NCI-H2196 (cell line): ENCODE measurements around the gene C11orf58.

Source experiments
- DNase-seq: peaks from one replicate; lab custom pipeline; 2025; ENCODE audit not compliant: unreplicated experiment; lab: John Stamatoyannopoulos, UW

The C11orf58 gene

GRCh38 chr11:16738193-16738946 lies at the start of gene C11orf58:
C11orf58 (plus strand) TSS chr11:16738647; CDS start chr11:16738779, 132 bp downstream.
- DNase-seq, result peak; percentile 97

GRCh38 chr11:16690086-16690485 lies 48.4 kb upstream of the C11orf58 start:
- DNase-seq, result no peak

- no peak for DNase-seq
Measured at GRCh38 chr11:16703795-16704194, 34.7 kb upstream of the C11orf58 start.

- DNase-seq, result no peak
Measured at GRCh38 chr11:16713594-16713993, 24.9 kb upstream of the C11orf58 start.

- no peak for DNase-seq
Measured at GRCh38 chr11:16722581-16723344, 15.7 kb upstream of the C11orf58 start.

- no peak for DNase-seq
Measured at GRCh38 chr11:16727806-16728205, 10.6 kb upstream of the C11orf58 start.

- DNase-seq, result peak; percentile 49
Measured at GRCh38 chr11:16737818-16738192, 642 bp upstream of the C11orf58 start.

GRCh38 chr11:16738947-16739815 lies 734 bp downstream of the C11orf58 start:
- peak; percentile 18 for DNase-seq

GRCh38 chr11:16741473-16741872 lies 3.0 kb downstream of the C11orf58 start:
- no peak for DNase-seq

GRCh38 chr11:16743478-16743877 lies 5.0 kb downstream of the C11orf58 start:
- DNase-seq, result no peak

- DNase-seq, result no peak
Measured at GRCh38 chr11:16744128-16744725, 5.8 kb downstream of the C11orf58 start.

- no peak for DNase-seq
Measured at GRCh38 chr11:16745950-16746605, 7.6 kb downstream of the C11orf58 start.

GRCh38 chr11:16749092-16749491 lies 10.6 kb downstream of the C11orf58 start:
- DNase-seq, result no peak

GRCh38 chr11:16749666-16750065 lies 11.2 kb downstream of the C11orf58 start:
- no peak for DNase-seq

GRCh38 chr11:16750417-16750816 lies 12.0 kb downstream of the C11orf58 start:
- no peak for DNase-seq

GRCh38 chr11:16758382-16759024 lies 20.1 kb downstream of the C11orf58 start:
- DNase-seq, result no peak

- no peak for DNase-seq
Measured at GRCh38 chr11:16759857-16760508, 21.5 kb downstream of the C11orf58 start.

- DNase-seq, result no peak
Measured at GRCh38 chr11:16763746-16764145, 25.3 kb downstream of the C11orf58 start.

- DNase-seq, result no peak
Measured at GRCh38 chr11:16764888-16765287, 26.4 kb downstream of the C11orf58 start.
